Measurements from ENCODE around the gene RALGAPA1.
"Not testable (repeated sequence)": the region's sequence is repeated elsewhere in the genome, so short reads cannot be mapped to it uniquely, and the experiment has no call there.

The RALGAPA1 gene

GRCh38 chr14:35821564-35822411, 12.7 kb upstream of the RALGAPA1 start:
- no peak for DNase-seq

- no peak for DNase-seq
Measured at GRCh38 chr14:35819591-35820540, 10.8 kb upstream of the RALGAPA1 start.

GRCh38 chr14:35818346-35819115, 9.4 kb upstream of the RALGAPA1 start:
- no peak for DNase-seq

- peak; percentile 36 for DNase-seq
Measured at GRCh38 chr14:35814371-35815005, 5.4 kb upstream of the RALGAPA1 start.

GRCh38 chr14:35810963-35811362, 1.9 kb upstream of the RALGAPA1 start:
- no peak for DNase-seq

GRCh38 chr14:35809597-35809996, 502 bp upstream of the RALGAPA1 start:
- no peak for DNase-seq

- DNase-seq, result no peak
Measured at GRCh38 chr14:35808076-35808637, 938 bp downstream of the RALGAPA1 start.

- no peak for DNase-seq
Measured at GRCh38 chr14:35807131-35807961, 1.7 kb downstream of the RALGAPA1 start.

GRCh38 chr14:35806006-35806907, 2.8 kb downstream of the RALGAPA1 start:
- no peak for DNase-seq

- DNase-seq, result no peak
Measured at GRCh38 chr14:35797796-35798195, 11.3 kb downstream of the RALGAPA1 start.

- no peak for DNase-seq
Measured at GRCh38 chr14:35789651-35790050, 19.4 kb downstream of the RALGAPA1 start.

GRCh38 chr14:35786856-35787255, 22.2 kb downstream of the RALGAPA1 start:
- no peak for DNase-seq

GRCh38 chr14:35783699-35784098, 25.4 kb downstream of the RALGAPA1 start:
- DNase-seq, result no peak

- DNase-seq, result no peak
Measured at GRCh38 chr14:35779368-35779767, 29.7 kb downstream of the RALGAPA1 start.

- not testable (repeated sequence) for DNase-seq
Measured at GRCh38 chr14:35777550-35777949, 31.5 kb downstream of the RALGAPA1 start.

GRCh38 chr14:35776823-35777222, 32.3 kb downstream of the RALGAPA1 start:
- no peak for DNase-seq

GRCh38 chr14:35776085-35776484, 33.0 kb downstream of the RALGAPA1 start:
- not testable (repeated sequence) for DNase-seq

GRCh38 chr14:35766700-35767082, 42.4 kb downstream of the RALGAPA1 start:
- DNase-seq, result no peak

- DNase-seq, result no peak
Measured at GRCh38 chr14:35766036-35766699, 42.9 kb downstream of the RALGAPA1 start.

Measured in right hindlimb (tissue), 1 donor.